SHP77 (cell line): ENCODE data around the gene PRKAR2B.
A peak's percentile ranks its signal among the peaks of the same experiment; 100 is the strongest.

ENCODE experiments used
- DNase-seq, 2 experiments: peaks; one replicate each; lab custom pipeline; 2025; lab: John Stamatoyannopoulos, UW

Gene PRKAR2B

GRCh38 chr7:107158028-107158427 lies 113.5 kb downstream of the PRKAR2B start:
- no peak for DNase-seq

GRCh38 chr7:107160389-107160788 lies 115.9 kb downstream of the PRKAR2B start:
- DNase-seq: no peak

GRCh38 chr7:107161415-107161814 lies 116.9 kb downstream of the PRKAR2B start:
- DNase-seq: no peak

GRCh38 chr7:107162475-107162874 lies 118.0 kb downstream of the PRKAR2B start:
- DNase-seq: no peak

GRCh38 chr7:107164092-107164491 lies 119.6 kb downstream of the PRKAR2B start:
- DNase-seq: no peak

- no peak for DNase-seq
These were observed 120.8 kb downstream of the PRKAR2B start for GRCh38 chr7:107165341-107165740.

- no peak for DNase-seq
These were observed 122.4 kb downstream of the PRKAR2B start for GRCh38 chr7:107166736-107167426.

GRCh38 chr7:107167483-107168232 lies 123.2 kb downstream of the PRKAR2B start:
- peak; percentile 34 for DNase-seq

- peak; percentile 97 to 99 for DNase-seq
These were observed 124.0 kb downstream of the PRKAR2B start, which contains the start of gene HBP1 for GRCh38 chr7:107168233-107169119. Gene HBP1 (plus strand): TSS chr7:107169003. CDS start chr7:107179894, 10,891 bp downstream.

GRCh38 chr7:107169120-107170050 lies 124.9 kb downstream of the PRKAR2B start:
- DNase-seq: peak; percentile 90 to 94

- no peak for DNase-seq
These were observed 125.8 kb downstream of the PRKAR2B start for GRCh38 chr7:107170051-107170915.

GRCh38 chr7:107171496-107171895 lies 127.0 kb downstream of the PRKAR2B start:
- no peak for DNase-seq

GRCh38 chr7:107172276-107173032 lies 127.9 kb downstream of the PRKAR2B start:
- no peak for DNase-seq

GRCh38 chr7:107173191-107173590 lies 128.7 kb downstream of the PRKAR2B start:
- DNase-seq: no peak

GRCh38 chr7:107173691-107174406 lies 129.3 kb downstream of the PRKAR2B start:
- DNase-seq: no peak

- no peak for DNase-seq
These were observed 135.0 kb downstream of the PRKAR2B start for GRCh38 chr7:107179326-107180164.

- peak in 1 of 2 experiments; percentile 7 for DNase-seq
These were observed 135.9 kb downstream of the PRKAR2B start for GRCh38 chr7:107180378-107180777.

- DNase-seq: no peak
These were observed 136.7 kb downstream of the PRKAR2B start for GRCh38 chr7:107181172-107181571.
